HCT116 (cell line): ENCODE data around the gene R3HDM4. TPM values are rescaled to one million over a fixed set of nuclear protein-coding genes. Genes with fewer than 3 reads are reported as not detected.

Source experiments
- ATAC-seq: fragments of 200-7000 bp; cut with Tn5 transposase; 2 replicates; pipeline ENCODE4 v1.9.1; 2020; ENCODE audit warnings: mild to moderate bottlenecking, moderate library complexity
- BruUV-seq: library from RNA; stranded (reverse); fragments of 400-500 nt; replicated peaks from 2 replicates; lab custom pipeline; 2021; lab: Mats Ljungman, UMichigan
- CTCF ChIA-PET: fragments of 300-600 bp; sonication (Branson Sonifier 250); formaldehyde crosslinking; loops from one replicate; lab custom pipeline; 2021; ENCODE audit warnings: antibody characterized with exemption; lab: Charles Lee
- POLR2A ChIA-PET: fragments of 300-600, 350-600 bp; sonication (Branson Sonifier 250); formaldehyde crosslinking; loops from one replicate; lab custom pipeline; 2021; ENCODE audit warnings: antibody characterized with exemption; lab: Charles Lee
- RAD21 ChIA-PET, 2 experiments: fragments of 300-600 bp; sonication (Branson Sonifier 250); formaldehyde crosslinking; loops; one replicate each; lab custom pipeline; 2023; ENCODE audit warnings: low total read pairs in 2 of 2; ENCODE audit not compliant: uncharacterized antibody in 2 of 2, unreplicated experiment in 2 of 2, low non-redundant PET in 1 of 2; lab: Charles Lee
- DNase-seq: peaks from one replicate; pipeline ENCODE4 v3.0.0-alpha.2; 2010; ENCODE audit warnings: low read depth, low spot score
- H2AFZ ChIP-seq: fragments of 200-600 bp; shearing (Covaris generic), sonication (generic); 2 replicates; pipeline ENCODE4 v1.6.1; 2017; ENCODE audit warnings: low read depth, mixed run types, mixed read lengths, antibody characterized with exemption, low read length; ENCODE audit not compliant: poor library complexity, severe bottlenecking
- H3K27ac ChIP-seq: 2 replicates; pipeline ENCODE4 v1.5.1; 2012; ENCODE audit warnings: low read depth, low read length
- H3K27me3 ChIP-seq: fragments of 200-600 bp; sonication (generic); 2 replicates; pipeline ENCODE4 v1.6.1; 2016; ENCODE audit warnings: mixed run types, low read length, mixed read lengths; ENCODE audit not compliant: insufficient read depth
- H3K36me3 ChIP-seq, 2 experiments: fragments of 200-500 bp in 1 of 2; fragments of 200-600 bp in 1 of 2; sonication (Bioruptor generic) in 1 of 2; sonication (generic) in 1 of 2; 2 replicates each; pipeline versions ENCODE4 v1.5.1 to v1.6.1; 2014 to 2016; ENCODE audit warnings: low read length in 2 of 2, inconsistent platforms in 1 of 2, mixed read lengths in 1 of 2, mixed run types in 1 of 2; ENCODE audit not compliant: insufficient read depth in 2 of 2, control insufficient read depth in 1 of 2
- H3K4me1 ChIP-seq, 2 experiments: fragments of 200-600 bp in 1 of 2; sonication (generic) in 1 of 2; 2 replicates each; pipeline versions ENCODE4 v1.5.1 to v1.6.1; 2012 to 2017; ENCODE audit warnings: low read length in 2 of 2, inconsistent platforms in 1 of 2, mild to moderate bottlenecking in 1 of 2, mixed read lengths in 1 of 2, mixed run types in 1 of 2, moderate library complexity in 1 of 2; ENCODE audit not compliant: insufficient read depth in 2 of 2, control insufficient read depth in 1 of 2
- H3K4me2 ChIP-seq: fragments of 200-600 bp; sonication (generic); 2 replicates; pipeline ENCODE4 v1.6.1; 2017; ENCODE audit warnings: mixed run types, low read length, mixed read lengths
- H3K4me3 ChIP-seq, 2 experiments: fragments of 200-600 bp in 1 of 2; sonication (generic) in 1 of 2; replicated peaks in 1 of 2; 2 replicates each; pipeline ENCODE4 v1.5.1; 2011 to 2016; ENCODE audit warnings: low read length in 2 of 2, control low read depth in 1 of 2, low read depth in 1 of 2, mild to moderate bottlenecking in 1 of 2, mixed read lengths in 1 of 2, mixed run types in 1 of 2
- H3K79me2 ChIP-seq: fragments of 200-600 bp; sonication (generic); 2 replicates; pipeline ENCODE4 v1.6.1; 2017; ENCODE audit warnings: mild to moderate bottlenecking, mixed run types, low read length, moderate library complexity, mixed read lengths; ENCODE audit not compliant: insufficient read depth
- H3K9ac ChIP-seq: fragments of 200-600 bp; sonication (generic); 2 replicates; pipeline ENCODE4 v1.6.1; 2016; ENCODE audit warnings: low read length, mixed read lengths
- H3K9me2 ChIP-seq: fragments of 200-600 bp; sonication (generic), shearing (Covaris generic); 2 replicates; pipeline ENCODE4 v1.6.1; 2017; ENCODE audit warnings: mixed run types, mild to moderate bottlenecking, moderate library complexity; ENCODE audit not compliant: insufficient read depth
- H3K9me3 ChIP-seq, 2 experiments: fragments of 200-500 bp in 1 of 2; fragments of 200-600 bp in 1 of 2; sonication (Bioruptor generic) in 1 of 2; sonication (generic) in 1 of 2; 2 replicates each; pipeline ENCODE4 v1.6.1; 2014 to 2017; ENCODE audit warnings: low read length in 2 of 2, mixed read lengths in 2 of 2, inconsistent platforms in 1 of 2, low read depth in 1 of 2, mild to moderate bottlenecking in 1 of 2, mixed run types in 1 of 2, moderate library complexity in 1 of 2; ENCODE audit not compliant: control insufficient read depth in 1 of 2, insufficient read depth in 1 of 2
- H4K20me1 ChIP-seq: fragments of 200-600 bp; sonication (generic), shearing (Covaris generic); 2 replicates; pipeline ENCODE4 v1.6.1; 2017; ENCODE audit warnings: mixed run types, mild to moderate bottlenecking, moderate library complexity; ENCODE audit not compliant: insufficient read depth
- ELF1 ChIP-seq: IDR thresholded peaks from 2 replicates; pipeline ENCODE4 v1.6.1; 2012; ENCODE audit warnings: low read depth, borderline replicate concordance
- EZH2 ChIP-seq: fragments of 200-600 bp; sonication (generic); IDR thresholded peaks from 2 replicates; pipeline ENCODE4 v1.6.1; 2017; ENCODE audit warnings: antibody characterized with exemption, mixed run types
- FOSL1 ChIP-seq: IDR thresholded peaks from 2 replicates; pipeline ENCODE4 v1.6.1; 2012; ENCODE audit warnings: low read depth
- JUND ChIP-seq: IDR thresholded peaks from 2 replicates; pipeline ENCODE4 v1.6.1; 2012
- RAD21 ChIP-seq: IDR thresholded peaks from 2 replicates; pipeline ENCODE4 v1.6.1; 2012; ENCODE audit warnings: low read depth, mild to moderate bottlenecking
- SIN3A ChIP-seq: IDR thresholded peaks from 2 replicates; pipeline ENCODE4 v1.6.1; 2012; ENCODE audit warnings: low read depth
- SP1 ChIP-seq: IDR thresholded peaks from 2 replicates; pipeline ENCODE4 v1.6.1; 2012; ENCODE audit warnings: low read depth
- TCF7L2 ChIP-seq: IDR thresholded peaks from 2 replicates; pipeline ENCODE4 v1.7.0; 2011; ENCODE audit warnings: borderline replicate concordance, inconsistent platforms; ENCODE audit not compliant: insufficient read depth, insufficient read length; ENCODE audit errors: extremely low read depth
- YY1 ChIP-seq: IDR thresholded peaks from 2 replicates; pipeline ENCODE4 v1.6.1; 2011; ENCODE audit warnings: low read length, low read depth, moderate library complexity, mild to moderate bottlenecking; ENCODE audit not compliant: insufficient replicate concordance; ENCODE audit errors: extremely low read depth
- ZNF274 ChIP-seq: fragments of 200-500 bp; sonication (Bioruptor generic); IDR thresholded peaks from 2 replicates; pipeline ENCODE4 v1.6.1; 2014; ENCODE audit warnings: mild to moderate bottlenecking, low read depth, low read length, inconsistent platforms
- intact Hi-C: fragments of 100-400 bp; cut with micrococcal nuclease; formaldehyde crosslinking; loops from 2 replicates; pipeline ENCODE4 v1.10.0; 2022
- total RNA-seq: library from RNA; stranded (reverse); gene quantifications from one replicate; pipeline ENCODE4 v1.2.1, GENCODE V29; 2021; ENCODE audit not compliant: unreplicated experiment
- TF ChIP-seq, protein P1 (sequence below): IDR thresholded peaks from 2 replicates; pipeline ENCODE4 v1.6.1; 2012; ENCODE audit warnings: low read depth
- TF ChIP-seq, protein P2 (sequence below), 3 experiments: fragments of 200-600 bp in 1 of 3; sonication (generic) in 1 of 3; IDR thresholded peaks in 2 of 3; conservative IDR thresholded peaks in 1 of 3; 2 replicates each; pipeline ENCODE4 v1.5.1; 2012 to 2017; ENCODE audit warnings: low read depth in 2 of 3, low read length in 2 of 3, antibody characterized with exemption in 1 of 3, borderline replicate concordance in 1 of 3, control low read depth in 1 of 3, mild to moderate bottlenecking in 1 of 3, mixed read lengths in 1 of 3, mixed run types in 1 of 3, moderate library complexity in 1 of 3; ENCODE audit not compliant: insufficient read depth in 1 of 3

Gene R3HDM4
- total RNA-seq, 1 experiment from 2014 or later = 92.3 TPM

DNA sequence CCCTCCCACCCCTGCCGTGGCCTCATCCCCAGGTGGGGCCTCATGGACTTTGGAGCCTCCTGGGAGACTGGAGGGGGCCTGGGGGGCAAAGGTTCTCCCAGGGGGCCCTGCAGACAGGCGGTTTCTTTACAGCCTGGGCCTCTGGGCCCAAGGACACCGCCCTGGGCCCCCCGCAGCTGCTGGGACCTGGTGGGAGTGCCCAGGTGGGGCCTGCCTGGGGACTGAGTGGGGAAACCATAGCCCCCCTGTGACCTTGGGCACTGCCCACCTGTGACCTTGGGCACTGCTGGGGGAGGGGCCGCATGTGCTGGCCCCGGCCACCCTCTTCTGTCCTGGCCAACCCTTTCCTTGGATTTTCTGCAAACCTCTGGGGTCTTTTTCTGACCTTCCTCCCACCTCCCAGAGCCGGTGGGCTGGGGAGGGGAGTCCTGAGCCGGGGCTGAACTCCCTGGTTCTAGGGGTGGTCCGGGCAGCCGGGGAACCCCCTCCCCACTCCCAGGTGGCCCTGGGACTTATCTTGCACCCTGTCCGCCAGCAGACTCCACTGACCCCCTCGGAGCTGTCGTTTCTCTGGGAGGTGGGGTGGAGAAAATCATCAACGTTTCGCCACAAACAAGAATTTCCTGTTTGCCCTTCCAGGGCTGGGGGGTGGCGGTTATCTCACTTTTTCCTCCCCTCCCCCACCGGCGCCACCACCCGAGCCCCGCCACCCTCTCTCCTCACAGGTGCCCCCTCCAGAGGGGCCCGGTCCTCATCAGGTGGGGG lies 39.8 kb upstream of the R3HDM4 start:
- peak overlapping the region; percentile 42 for H3K9ac ChIP-seq
- ATAC-seq = no peak
- peak; percentile 48; the same call in 1 of the 2 replicates for TF ChIP-seq SP1
- TF ChIP-seq SIN3A = no peak
- BruUV-seq = no TSS peak
- intact Hi-C loops = no loop called here
- peak overlapping the region; percentile 67 for H3K4me2 ChIP-seq
- peaks cover 67 to 93% of the 10 kb centered on the region in 2 experiments for H3K4me1 ChIP-seq
- H4K20me1 ChIP-seq = no peaks in the 10 kb centered on the region
- no peaks in the 10 kb centered on the region for H3K9me2 ChIP-seq
- no peak for DNase-seq
- no peaks in the 10 kb centered on the region for H3K36me3 ChIP-seq
- H3K4me3 ChIP-seq = peak overlapping the region in 1 of 2 experiments; percentile 30; a peak in 2 of 4 replicates
- no peaks in the 10 kb centered on the region for H3K27me3 ChIP-seq
- H3K79me2 ChIP-seq = peaks cover 18% of the 10 kb centered on the region
- RAD21 ChIA-PET = no interaction called here
- POLR2A ChIA-PET = no interaction called here
- no peaks in the 10 kb centered on the region for H3K9me3 ChIP-seq
- CTCF ChIA-PET = no interaction called here
- no peak overlapping the region for H2AFZ ChIP-seq
- H3K27ac ChIP-seq = peak overlapping the region; percentile 53; the same call in 1 of the 2 replicates

DNA sequence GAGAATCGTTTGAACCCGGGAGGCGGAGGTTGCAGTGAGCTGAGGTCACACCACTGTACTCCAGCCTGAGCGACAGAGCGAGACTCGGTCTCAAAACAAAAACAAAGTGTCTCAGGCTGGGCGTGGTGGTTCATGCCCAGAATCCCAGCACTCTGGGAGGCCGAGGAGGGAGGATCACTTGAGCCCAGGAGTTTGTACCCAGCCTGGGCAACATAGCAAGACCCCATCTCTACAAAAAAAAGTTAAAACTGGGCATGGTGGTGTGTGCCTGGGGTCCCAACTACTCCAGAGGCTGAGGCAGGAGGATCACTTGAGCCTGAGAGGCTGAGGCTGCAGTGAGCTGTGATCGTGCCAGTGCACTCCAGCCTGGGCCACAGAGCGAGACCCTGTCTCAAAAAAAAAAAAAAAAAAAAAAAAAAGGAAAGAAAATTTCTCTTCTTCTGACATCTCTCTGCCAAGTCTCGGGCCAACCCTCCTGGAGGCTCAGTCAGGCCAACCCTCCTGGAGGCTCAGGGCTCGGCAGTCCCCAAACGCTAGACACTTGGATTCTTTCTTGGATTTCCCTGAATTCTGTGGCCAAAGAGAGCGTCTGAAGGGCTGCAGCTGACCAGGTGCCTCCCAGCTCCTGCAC lies 39.1 kb upstream of the R3HDM4 start:
- H3K9me3 ChIP-seq = no peaks in the 10 kb centered on the region
- H3K9ac ChIP-seq = peak overlapping the region; percentile 42
- no peak for DNase-seq
- RAD21 ChIA-PET = no interaction called here
- no peak overlapping the region for H2AFZ ChIP-seq
- peak overlapping the region; percentile 53; the same call in 1 of the 2 replicates for H3K27ac ChIP-seq
- CTCF ChIA-PET = no interaction called here
- intact Hi-C loops = no loop called here
- H3K9me2 ChIP-seq = no peaks in the 10 kb centered on the region
- peaks cover 18% of the 10 kb centered on the region for H3K79me2 ChIP-seq
- peak overlapping the region; percentile 67 for H3K4me2 ChIP-seq
- BruUV-seq = no TSS peak
- POLR2A ChIA-PET = no interaction called here
- no peaks in the 10 kb centered on the region for H4K20me1 ChIP-seq
- ATAC-seq = no peak
- H3K4me1 ChIP-seq = peaks cover 60 to 86% of the 10 kb centered on the region in 2 experiments
- peak overlapping the region in 1 of 2 experiments; percentile 30; a peak in 2 of 4 replicates for H3K4me3 ChIP-seq
- no peaks in the 10 kb centered on the region for H3K27me3 ChIP-seq
- no peaks in the 10 kb centered on the region; a peak in 1 of 4 replicates for H3K36me3 ChIP-seq
- no peak for TF ChIP-seq JUND
- no peak for TF ChIP-seq ZNF274
- TF ChIP-seq SP1 = no peak
- no peak for TF ChIP-seq YY1
- TF ChIP-seq ELF1 = no peak
- TF ChIP-seq, protein P1, sequence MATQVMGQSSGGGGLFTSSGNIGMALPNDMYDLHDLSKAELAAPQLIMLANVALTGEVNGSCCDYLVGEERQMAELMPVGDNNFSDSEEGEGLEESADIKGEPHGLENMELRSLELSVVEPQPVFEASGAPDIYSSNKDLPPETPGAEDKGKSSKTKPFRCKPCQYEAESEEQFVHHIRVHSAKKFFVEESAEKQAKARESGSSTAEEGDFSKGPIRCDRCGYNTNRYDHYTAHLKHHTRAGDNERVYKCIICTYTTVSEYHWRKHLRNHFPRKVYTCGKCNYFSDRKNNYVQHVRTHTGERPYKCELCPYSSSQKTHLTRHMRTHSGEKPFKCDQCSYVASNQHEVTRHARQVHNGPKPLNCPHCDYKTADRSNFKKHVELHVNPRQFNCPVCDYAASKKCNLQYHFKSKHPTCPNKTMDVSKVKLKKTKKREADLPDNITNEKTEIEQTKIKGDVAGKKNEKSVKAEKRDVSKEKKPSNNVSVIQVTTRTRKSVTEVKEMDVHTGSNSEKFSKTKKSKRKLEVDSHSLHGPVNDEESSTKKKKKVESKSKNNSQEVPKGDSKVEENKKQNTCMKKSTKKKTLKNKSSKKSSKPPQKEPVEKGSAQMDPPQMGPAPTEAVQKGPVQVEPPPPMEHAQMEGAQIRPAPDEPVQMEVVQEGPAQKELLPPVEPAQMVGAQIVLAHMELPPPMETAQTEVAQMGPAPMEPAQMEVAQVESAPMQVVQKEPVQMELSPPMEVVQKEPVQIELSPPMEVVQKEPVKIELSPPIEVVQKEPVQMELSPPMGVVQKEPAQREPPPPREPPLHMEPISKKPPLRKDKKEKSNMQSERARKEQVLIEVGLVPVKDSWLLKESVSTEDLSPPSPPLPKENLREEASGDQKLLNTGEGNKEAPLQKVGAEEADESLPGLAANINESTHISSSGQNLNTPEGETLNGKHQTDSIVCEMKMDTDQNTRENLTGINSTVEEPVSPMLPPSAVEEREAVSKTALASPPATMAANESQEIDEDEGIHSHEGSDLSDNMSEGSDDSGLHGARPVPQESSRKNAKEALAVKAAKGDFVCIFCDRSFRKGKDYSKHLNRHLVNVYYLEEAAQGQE = no peak
- TF ChIP-seq, protein P2, sequence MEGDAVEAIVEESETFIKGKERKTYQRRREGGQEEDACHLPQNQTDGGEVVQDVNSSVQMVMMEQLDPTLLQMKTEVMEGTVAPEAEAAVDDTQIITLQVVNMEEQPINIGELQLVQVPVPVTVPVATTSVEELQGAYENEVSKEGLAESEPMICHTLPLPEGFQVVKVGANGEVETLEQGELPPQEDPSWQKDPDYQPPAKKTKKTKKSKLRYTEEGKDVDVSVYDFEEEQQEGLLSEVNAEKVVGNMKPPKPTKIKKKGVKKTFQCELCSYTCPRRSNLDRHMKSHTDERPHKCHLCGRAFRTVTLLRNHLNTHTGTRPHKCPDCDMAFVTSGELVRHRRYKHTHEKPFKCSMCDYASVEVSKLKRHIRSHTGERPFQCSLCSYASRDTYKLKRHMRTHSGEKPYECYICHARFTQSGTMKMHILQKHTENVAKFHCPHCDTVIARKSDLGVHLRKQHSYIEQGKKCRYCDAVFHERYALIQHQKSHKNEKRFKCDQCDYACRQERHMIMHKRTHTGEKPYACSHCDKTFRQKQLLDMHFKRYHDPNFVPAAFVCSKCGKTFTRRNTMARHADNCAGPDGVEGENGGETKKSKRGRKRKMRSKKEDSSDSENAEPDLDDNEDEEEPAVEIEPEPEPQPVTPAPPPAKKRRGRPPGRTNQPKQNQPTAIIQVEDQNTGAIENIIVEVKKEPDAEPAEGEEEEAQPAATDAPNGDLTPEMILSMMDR (IDR thresholded peaks at IDR 0.05 in 2 of 3, conservative IDR thresholded peaks at IDR 0.05 in 1 of 3; ENCODE audit: borderline replicate concordance in 1 of 3, insufficient read depth in 1 of 3, low read depth in 2 of 3, low read length in 2 of 3) = no peak
- no peak for TF ChIP-seq RAD21
- no peak for TF ChIP-seq EZH2
- no peak for TF ChIP-seq TCF7L2
- no peak for TF ChIP-seq FOSL1
